Breast epithelium (tissue), 3 donors: Measurements from ENCODE around the gene CXCL3.

ENCODE experiments used
- CTCF ChIP-seq, 3 donors: fragments of 450-650 bp; IDR thresholded peaks; one replicate each; pipeline ENCODE4 v1.5.1; 2016 to 2017; ENCODE audit warnings: antibody characterized with exemption in 3 of 3, mild to moderate bottlenecking in 3 of 3, moderate library complexity in 3 of 3
- POLR2AphosphoS5 ChIP-seq, 3 donors: sonication (generic); formaldehyde crosslinking; IDR thresholded peaks; one replicate each; pipeline ENCODE4 v1.6.1; 2017; ENCODE audit warnings: antibody characterized with exemption in 3 of 3

DNA sequence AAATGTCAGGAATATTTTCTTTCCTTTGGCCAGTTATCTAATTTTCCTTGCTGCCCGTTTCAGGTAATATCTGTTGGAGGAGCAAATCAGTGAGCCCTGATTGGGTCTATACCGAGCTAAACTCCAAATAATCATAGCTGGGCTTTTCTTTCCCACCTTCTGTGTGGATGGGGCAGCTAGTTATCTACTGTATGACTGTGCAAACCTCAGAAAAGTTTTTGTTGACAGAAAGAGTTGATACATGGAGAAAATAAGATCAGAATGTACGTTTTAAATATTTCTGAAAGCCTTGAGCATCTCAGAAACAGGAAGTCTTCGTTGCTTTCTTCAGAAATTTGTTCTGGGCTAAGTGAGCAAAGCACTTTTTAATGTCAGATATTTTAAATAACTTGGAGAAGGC lies 33.8 kb downstream of the CXCL3 start:
- TF ChIP-seq CTCF (IDR thresholded peaks at IDR 0.05) = no peak
- TF ChIP-seq POLR2AphosphoS5 (IDR thresholded peaks at IDR 0.05) = no peak
